GM23338 (cell line): ENCODE data around the gene DAPK3. TPM values are rescaled to one million over a fixed set of nuclear protein-coding genes. Genes with fewer than 3 reads are reported as not detected.
A peak's percentile ranks its signal among the peaks of the same experiment; 100 is the strongest.

Source experiments
- ATAC-seq: fragments of 200-7000 bp; cut with Tn5 transposase; 3 replicates; pipeline ENCODE4 v1.9.1; 2020
- DNase-seq: peaks from one replicate; pipeline ENCODE4 v3.0.0-alpha.2; 2015; ENCODE audit warnings: low spot score
- H2AFZ ChIP-seq: fragments of 200-600 bp; sonication (generic); 2 replicates; pipeline ENCODE4 v1.8.0; 2016; ENCODE audit warnings: antibody characterized with exemption, mild to moderate bottlenecking, moderate library complexity
- H3F3A ChIP-seq: fragments of 200-600 bp; sonication (generic); replicated peaks from 2 replicates; pipeline ENCODE4 v1.8.0; 2017; ENCODE audit warnings: antibody characterized with exemption, mixed run types, low read depth
- H3K27ac ChIP-seq: fragments of 200-600 bp; sonication (generic); 2 replicates; pipeline ENCODE4 v1.6.1; 2016; ENCODE audit warnings: low read depth
- H3K27me3 ChIP-seq: fragments of 200-600 bp; sonication (generic); 2 replicates; pipeline ENCODE4 v1.8.0; 2016; ENCODE audit warnings: mild to moderate bottlenecking, mixed run types, moderate library complexity; ENCODE audit not compliant: insufficient read depth
- H3K36me3 ChIP-seq: fragments of 200-600 bp; sonication (generic); 2 replicates; pipeline ENCODE4 v1.8.0; 2016; ENCODE audit warnings: mild to moderate bottlenecking; ENCODE audit not compliant: insufficient read depth
- H3K4me1 ChIP-seq: fragments of 200-600 bp; sonication (generic); 2 replicates; pipeline ENCODE4 v1.8.0; 2016; ENCODE audit warnings: mild to moderate bottlenecking, moderate library complexity; ENCODE audit not compliant: insufficient read depth
- H3K4me2 ChIP-seq: fragments of 200-600 bp; sonication (generic); 2 replicates; pipeline ENCODE4 v1.7.1; 2017; ENCODE audit warnings: mixed run types
- H3K4me3 ChIP-seq: fragments of 200-600 bp; sonication (generic); 2 replicates; pipeline ENCODE4 v1.6.1; 2016; ENCODE audit warnings: mixed run types
- H3K79me2 ChIP-seq: fragments of 200-600 bp; sonication (generic); replicated peaks from 2 replicates; pipeline ENCODE4 v1.8.0; 2017; ENCODE audit warnings: mild to moderate bottlenecking; ENCODE audit not compliant: insufficient read depth
- H3K9me2 ChIP-seq: fragments of 200-600 bp; sonication (generic); 2 replicates; pipeline ENCODE4 v1.8.0; 2017; ENCODE audit not compliant: insufficient read depth
- H4K20me1 ChIP-seq: fragments of 200-600 bp; sonication (generic); replicated peaks from 2 replicates; pipeline ENCODE4 v1.8.0; 2017; ENCODE audit warnings: mild to moderate bottlenecking; ENCODE audit not compliant: insufficient read depth
- H3K27ac Mint-ChIP-seq: 2 replicates; pipeline ENCODE4 v1.8.0; 2020; ENCODE audit warnings: inconsistent platforms, mild to moderate bottlenecking, moderate library complexity, mixed read lengths
- H3K27me3 Mint-ChIP-seq: 3 replicates; pipeline ENCODE4 v1.8.0; 2022; ENCODE audit warnings: low read depth, mild to moderate bottlenecking, moderate library complexity, mixed read lengths, inconsistent platforms; ENCODE audit not compliant: insufficient read depth, poor library complexity
- H3K36me3 Mint-ChIP-seq: 3 replicates; pipeline ENCODE4 v1.8.0; 2021; ENCODE audit warnings: low read depth, mild to moderate bottlenecking, inconsistent platforms, moderate library complexity, mixed read lengths
- H3K4me1 Mint-ChIP-seq: 3 replicates; pipeline ENCODE4 v1.8.0; 2020; ENCODE audit warnings: mild to moderate bottlenecking, inconsistent platforms, mixed read lengths
- H3K4me3 Mint-ChIP-seq: 3 replicates; pipeline ENCODE4 v1.8.0; 2021; ENCODE audit warnings: moderate library complexity, mild to moderate bottlenecking, inconsistent platforms, mixed read lengths
- H3K9me3 Mint-ChIP-seq: 3 replicates; pipeline ENCODE4 v1.8.0; 2020; ENCODE audit warnings: moderate library complexity, mild to moderate bottlenecking, inconsistent platforms, mixed read lengths
- CREB1 ChIP-seq: fragments of 250-450 bp; sonication (Bioruptor Pico); IDR thresholded peaks from 2 replicates; pipeline ENCODE4 v1.5.0; 2020; ENCODE audit warnings: low read depth, mild to moderate bottlenecking, moderate library complexity
- EZH2 ChIP-seq: fragments of 200-600 bp; sonication (generic); IDR thresholded peaks from one replicate; pipeline ENCODE4 v1.8.0; 2017; ENCODE audit warnings: antibody characterized with exemption, mild to moderate bottlenecking, low read depth; ENCODE audit not compliant: unreplicated experiment
- EZH2phosphoT487 ChIP-seq: fragments of 200-600 bp; sonication (generic); IDR thresholded peaks from one replicate; pipeline ENCODE4 v1.8.1; 2018; ENCODE audit warnings: antibody characterized with exemption; ENCODE audit not compliant: unreplicated experiment
- JUNB ChIP-seq: IDR thresholded peaks from one replicate; pipeline ENCODE4 v1.6.1; 2016; ENCODE audit warnings: antibody characterized with exemption; ENCODE audit not compliant: unreplicated experiment
- NANOG ChIP-seq: IDR thresholded peaks from 2 replicates; pipeline ENCODE4 v1.6.1; 2016; ENCODE audit warnings: antibody characterized with exemption, borderline replicate concordance
- POLR2AphosphoS5 ChIP-seq: IDR thresholded peaks from 2 replicates; pipeline ENCODE4 v1.6.1; 2016; ENCODE audit warnings: antibody characterized with exemption, low read depth
- STAT1 ChIP-seq: IDR thresholded peaks from one replicate; pipeline ENCODE4 v1.6.1; 2016; ENCODE audit warnings: antibody characterized with exemption; ENCODE audit not compliant: unreplicated experiment
- ZNF114 ChIP-seq: fragments of 250-450 bp; sonication (Bioruptor Pico); IDR thresholded peaks from 2 replicates; pipeline ENCODE4 v1.5.0; 2020; ENCODE audit warnings: mild to moderate bottlenecking, moderate library complexity
- ZNF331 ChIP-seq: fragments of 250-450 bp; sonication (Bioruptor Pico); IDR thresholded peaks from 2 replicates; pipeline ENCODE4 v1.5.0; 2020; ENCODE audit warnings: low read depth, mild to moderate bottlenecking, moderate library complexity
- polyA plus RNA-seq: library from polyadenylated mRNA; unstranded; fragments of >200 nt; fragmentation: Nextera tagmentation; extraction: Ambion mirVana; gene quantifications from 2 replicates; pipeline ENCODE4 v1.2.1, GENCODE V29; 2016
- total RNA-seq: library from RNA; depleted of rRNA; stranded (reverse); fragments of >200 nt; shearing (Covaris generic); gene quantifications from 2 replicates; pipeline ENCODE4 v1.2.3, GENCODE V29; 2014
- TF ChIP-seq, protein P1 (sequence below): IDR thresholded peaks from one replicate; pipeline ENCODE4 v1.6.1; 2018; ENCODE audit warnings: antibody characterized with exemption; ENCODE audit not compliant: unreplicated experiment
- TF ChIP-seq, protein P2 (sequence below): IDR thresholded peaks from 2 replicates; pipeline ENCODE4 v1.6.1; 2016; ENCODE audit warnings: antibody characterized with exemption
- TF ChIP-seq, protein P3 (sequence below): fragments of 250-450 bp; sonication (Bioruptor Pico); IDR thresholded peaks from 2 replicates; pipeline ENCODE4 v1.5.0; 2020; ENCODE audit warnings: mild to moderate bottlenecking, moderate library complexity
- TF ChIP-seq, protein P4 (sequence below), 2 experiments: fragments of 200-600 bp in 1 of 2; sonication (generic) in 1 of 2; conservative IDR thresholded peaks; 2 replicates each; pipeline versions ENCODE4 v1.5.1 to v1.6.1; 2016 to 2017; ENCODE audit warnings: antibody characterized with exemption in 2 of 2, low read depth in 2 of 2, mild to moderate bottlenecking in 2 of 2, moderate library complexity in 1 of 2

Gene DAPK3
- total and polyA plus RNA-seq, 2 experiments from 2014 or later: 32.1 to 95.6 TPM

DNA sequence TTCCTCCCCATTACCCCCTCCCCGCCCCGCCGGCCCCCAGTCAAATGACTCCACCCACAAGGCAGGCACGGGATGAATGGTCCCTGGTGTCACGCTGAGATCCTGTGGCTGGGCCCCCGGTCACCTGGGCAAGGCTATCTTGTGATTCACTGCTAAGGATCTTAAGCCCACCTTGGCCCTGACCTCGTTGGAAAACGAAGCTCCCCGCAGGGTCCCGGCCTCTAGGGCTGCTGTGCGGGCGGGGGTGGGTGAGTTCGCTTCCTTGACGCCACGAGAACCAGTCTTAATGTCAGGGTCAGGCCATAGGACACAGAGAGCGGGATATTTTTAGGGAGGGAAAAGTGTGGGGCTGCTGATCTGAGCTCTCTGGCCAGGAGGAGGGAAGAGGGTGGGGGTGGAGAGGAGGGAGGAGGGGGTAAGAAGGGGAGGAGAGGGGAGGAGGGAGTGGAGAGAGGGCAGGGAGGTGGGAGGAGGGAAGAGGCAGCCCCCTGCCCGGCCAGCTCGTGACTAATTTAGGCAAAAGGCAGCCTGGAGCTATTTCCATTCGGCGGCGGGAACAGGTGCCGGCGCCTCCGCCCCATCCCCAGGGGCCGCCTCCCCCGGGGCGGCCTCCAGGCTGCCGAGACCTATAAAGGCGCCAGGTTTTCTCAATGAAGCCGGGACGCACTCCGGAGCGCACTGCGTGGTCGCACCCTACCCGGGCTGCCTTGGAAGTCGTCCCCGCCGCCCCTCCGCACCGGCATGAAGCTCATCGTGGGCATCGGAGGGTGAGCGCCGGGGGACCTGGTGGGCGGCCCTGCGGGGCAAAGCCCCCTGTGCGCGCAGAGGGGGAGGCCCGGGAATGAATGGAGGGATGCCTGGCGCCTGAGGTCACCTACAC, 37.7 kb downstream of the DAPK3 start, which contains the start of gene NMRK2:
NMRK2 (plus strand) TSS at position 139 of the 880 bp plus-strand sequence; CDS start at position 742, 603 bp downstream.
- peak within 1 kb of the TSS; percentile 88 for H3K4me2 ChIP-seq
- TF ChIP-seq, protein P1, sequence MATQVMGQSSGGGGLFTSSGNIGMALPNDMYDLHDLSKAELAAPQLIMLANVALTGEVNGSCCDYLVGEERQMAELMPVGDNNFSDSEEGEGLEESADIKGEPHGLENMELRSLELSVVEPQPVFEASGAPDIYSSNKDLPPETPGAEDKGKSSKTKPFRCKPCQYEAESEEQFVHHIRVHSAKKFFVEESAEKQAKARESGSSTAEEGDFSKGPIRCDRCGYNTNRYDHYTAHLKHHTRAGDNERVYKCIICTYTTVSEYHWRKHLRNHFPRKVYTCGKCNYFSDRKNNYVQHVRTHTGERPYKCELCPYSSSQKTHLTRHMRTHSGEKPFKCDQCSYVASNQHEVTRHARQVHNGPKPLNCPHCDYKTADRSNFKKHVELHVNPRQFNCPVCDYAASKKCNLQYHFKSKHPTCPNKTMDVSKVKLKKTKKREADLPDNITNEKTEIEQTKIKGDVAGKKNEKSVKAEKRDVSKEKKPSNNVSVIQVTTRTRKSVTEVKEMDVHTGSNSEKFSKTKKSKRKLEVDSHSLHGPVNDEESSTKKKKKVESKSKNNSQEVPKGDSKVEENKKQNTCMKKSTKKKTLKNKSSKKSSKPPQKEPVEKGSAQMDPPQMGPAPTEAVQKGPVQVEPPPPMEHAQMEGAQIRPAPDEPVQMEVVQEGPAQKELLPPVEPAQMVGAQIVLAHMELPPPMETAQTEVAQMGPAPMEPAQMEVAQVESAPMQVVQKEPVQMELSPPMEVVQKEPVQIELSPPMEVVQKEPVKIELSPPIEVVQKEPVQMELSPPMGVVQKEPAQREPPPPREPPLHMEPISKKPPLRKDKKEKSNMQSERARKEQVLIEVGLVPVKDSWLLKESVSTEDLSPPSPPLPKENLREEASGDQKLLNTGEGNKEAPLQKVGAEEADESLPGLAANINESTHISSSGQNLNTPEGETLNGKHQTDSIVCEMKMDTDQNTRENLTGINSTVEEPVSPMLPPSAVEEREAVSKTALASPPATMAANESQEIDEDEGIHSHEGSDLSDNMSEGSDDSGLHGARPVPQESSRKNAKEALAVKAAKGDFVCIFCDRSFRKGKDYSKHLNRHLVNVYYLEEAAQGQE: no peak
- TF ChIP-seq EZH2phosphoT487 (no peak), POLR2AphosphoS5 (no peak; the same call in none of the 2 replicates), EZH2 (no peak), STAT1 (no peak), ZNF114 (CRISPR knock-in tag) (no peak), ZNF331 (no peak), CREB1 (no peak), NANOG (no peak), JUNB (no peak)
- TF ChIP-seq, protein P2, sequence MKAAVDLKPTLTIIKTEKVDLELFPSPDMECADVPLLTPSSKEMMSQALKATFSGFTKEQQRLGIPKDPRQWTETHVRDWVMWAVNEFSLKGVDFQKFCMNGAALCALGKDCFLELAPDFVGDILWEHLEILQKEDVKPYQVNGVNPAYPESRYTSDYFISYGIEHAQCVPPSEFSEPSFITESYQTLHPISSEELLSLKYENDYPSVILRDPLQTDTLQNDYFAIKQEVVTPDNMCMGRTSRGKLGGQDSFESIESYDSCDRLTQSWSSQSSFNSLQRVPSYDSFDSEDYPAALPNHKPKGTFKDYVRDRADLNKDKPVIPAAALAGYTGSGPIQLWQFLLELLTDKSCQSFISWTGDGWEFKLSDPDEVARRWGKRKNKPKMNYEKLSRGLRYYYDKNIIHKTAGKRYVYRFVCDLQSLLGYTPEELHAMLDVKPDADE: no peak
- TF ChIP-seq, protein P3, sequence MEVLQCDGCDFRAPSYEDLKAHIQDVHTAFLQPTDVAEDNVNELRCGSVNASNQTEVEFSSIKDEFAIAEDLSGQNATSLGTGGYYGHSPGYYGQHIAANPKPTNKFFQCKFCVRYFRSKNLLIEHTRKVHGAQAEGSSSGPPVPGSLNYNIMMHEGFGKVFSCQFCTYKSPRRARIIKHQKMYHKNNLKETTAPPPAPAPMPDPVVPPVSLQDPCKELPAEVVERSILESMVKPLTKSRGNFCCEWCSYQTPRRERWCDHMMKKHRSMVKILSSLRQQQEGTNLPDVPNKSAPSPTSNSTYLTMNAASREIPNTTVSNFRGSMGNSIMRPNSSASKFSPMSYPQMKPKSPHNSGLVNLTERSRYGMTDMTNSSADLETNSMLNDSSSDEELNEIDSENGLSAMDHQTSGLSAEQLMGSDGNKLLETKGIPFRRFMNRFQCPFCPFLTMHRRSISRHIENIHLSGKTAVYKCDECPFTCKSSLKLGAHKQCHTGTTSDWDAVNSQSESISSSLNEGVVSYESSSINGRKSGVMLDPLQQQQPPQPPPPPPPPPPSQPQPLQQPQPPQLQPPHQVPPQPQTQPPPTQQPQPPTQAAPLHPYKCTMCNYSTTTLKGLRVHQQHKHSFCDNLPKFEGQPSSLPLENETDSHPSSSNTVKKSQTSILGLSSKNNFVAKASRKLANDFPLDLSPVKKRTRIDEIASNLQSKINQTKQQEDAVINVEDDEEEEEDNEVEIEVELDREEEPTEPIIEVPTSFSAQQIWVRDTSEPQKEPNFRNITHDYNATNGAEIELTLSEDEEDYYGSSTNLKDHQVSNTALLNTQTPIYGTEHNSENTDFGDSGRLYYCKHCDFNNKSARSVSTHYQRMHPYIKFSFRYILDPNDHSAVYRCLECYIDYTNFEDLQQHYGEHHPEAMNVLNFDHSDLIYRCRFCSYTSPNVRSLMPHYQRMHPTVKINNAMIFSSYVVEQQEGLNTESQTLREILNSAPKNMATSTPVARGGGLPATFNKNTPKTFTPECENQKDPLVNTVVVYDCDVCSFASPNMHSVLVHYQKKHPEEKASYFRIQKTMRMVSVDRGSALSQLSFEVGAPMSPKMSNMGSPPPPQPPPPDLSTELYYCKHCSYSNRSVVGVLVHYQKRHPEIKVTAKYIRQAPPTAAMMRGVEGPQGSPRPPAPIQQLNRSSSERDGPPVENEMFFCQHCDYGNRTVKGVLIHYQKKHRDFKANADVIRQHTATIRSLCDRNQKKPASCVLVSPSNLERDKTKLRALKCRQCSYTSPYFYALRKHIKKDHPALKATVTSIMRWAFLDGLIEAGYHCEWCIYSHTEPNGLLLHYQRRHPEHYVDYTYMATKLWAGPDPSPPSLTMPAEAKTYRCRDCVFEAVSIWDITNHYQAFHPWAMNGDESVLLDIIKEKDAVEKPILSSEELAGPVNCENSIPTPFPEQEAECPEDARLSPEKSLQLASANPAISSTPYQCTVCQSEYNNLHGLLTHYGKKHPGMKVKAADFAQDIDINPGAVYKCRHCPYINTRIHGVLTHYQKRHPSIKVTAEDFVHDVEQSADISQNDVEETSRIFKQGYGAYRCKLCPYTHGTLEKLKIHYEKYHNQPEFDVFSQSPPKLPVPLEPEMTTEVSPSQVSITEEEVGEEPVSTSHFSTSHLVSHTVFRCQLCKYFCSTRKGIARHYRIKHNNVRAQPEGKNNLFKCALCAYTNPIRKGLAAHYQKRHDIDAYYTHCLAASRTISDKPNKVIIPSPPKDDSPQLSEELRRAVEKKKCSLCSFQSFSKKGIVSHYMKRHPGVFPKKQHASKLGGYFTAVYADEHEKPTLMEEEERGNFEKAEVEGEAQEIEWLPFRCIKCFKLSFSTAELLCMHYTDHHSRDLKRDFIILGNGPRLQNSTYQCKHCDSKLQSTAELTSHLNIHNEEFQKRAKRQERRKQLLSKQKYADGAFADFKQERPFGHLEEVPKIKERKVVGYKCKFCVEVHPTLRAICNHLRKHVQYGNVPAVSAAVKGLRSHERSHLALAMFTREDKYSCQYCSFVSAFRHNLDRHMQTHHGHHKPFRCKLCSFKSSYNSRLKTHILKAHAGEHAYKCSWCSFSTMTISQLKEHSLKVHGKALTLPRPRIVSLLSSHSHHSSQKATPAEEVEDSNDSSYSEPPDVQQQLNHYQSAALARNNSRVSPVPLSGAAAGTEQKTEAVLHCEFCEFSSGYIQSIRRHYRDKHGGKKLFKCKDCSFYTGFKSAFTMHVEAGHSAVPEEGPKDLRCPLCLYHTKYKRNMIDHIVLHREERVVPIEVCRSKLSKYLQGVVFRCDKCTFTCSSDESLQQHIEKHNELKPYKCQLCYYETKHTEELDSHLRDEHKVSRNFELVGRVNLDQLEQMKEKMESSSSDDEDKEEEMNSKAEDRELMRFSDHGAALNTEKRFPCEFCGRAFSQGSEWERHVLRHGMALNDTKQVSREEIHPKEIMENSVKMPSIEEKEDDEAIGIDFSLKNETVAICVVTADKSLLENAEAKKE (CRISPR knock-in tag): no peak
- TF ChIP-seq, protein P4, sequence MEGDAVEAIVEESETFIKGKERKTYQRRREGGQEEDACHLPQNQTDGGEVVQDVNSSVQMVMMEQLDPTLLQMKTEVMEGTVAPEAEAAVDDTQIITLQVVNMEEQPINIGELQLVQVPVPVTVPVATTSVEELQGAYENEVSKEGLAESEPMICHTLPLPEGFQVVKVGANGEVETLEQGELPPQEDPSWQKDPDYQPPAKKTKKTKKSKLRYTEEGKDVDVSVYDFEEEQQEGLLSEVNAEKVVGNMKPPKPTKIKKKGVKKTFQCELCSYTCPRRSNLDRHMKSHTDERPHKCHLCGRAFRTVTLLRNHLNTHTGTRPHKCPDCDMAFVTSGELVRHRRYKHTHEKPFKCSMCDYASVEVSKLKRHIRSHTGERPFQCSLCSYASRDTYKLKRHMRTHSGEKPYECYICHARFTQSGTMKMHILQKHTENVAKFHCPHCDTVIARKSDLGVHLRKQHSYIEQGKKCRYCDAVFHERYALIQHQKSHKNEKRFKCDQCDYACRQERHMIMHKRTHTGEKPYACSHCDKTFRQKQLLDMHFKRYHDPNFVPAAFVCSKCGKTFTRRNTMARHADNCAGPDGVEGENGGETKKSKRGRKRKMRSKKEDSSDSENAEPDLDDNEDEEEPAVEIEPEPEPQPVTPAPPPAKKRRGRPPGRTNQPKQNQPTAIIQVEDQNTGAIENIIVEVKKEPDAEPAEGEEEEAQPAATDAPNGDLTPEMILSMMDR (conservative IDR thresholded peaks at IDR 0.05; ENCODE audit: low read depth in 2 of 2): no peak
- DNase-seq (peak; percentile 92), ATAC-seq (peak; percentile 80)
- Mint-ChIP-seq H3K27ac (peak within 1 kb of the TSS; percentile 92), H3K36me3 (no peaks in the 10 kb centered on the region), H3K4me1 (no peaks in the 10 kb centered on the region), H3K9me3 (no peaks in the 10 kb centered on the region; the same call in 2 of the 3 replicates), H3K27me3 (peaks cover 9% of the 10 kb centered on the region), H3K4me3 (peak within 1 kb of the TSS; percentile 84)
- peak within 1 kb of the TSS; percentile 89; the same call in 1 of the 2 replicates for H2AFZ ChIP-seq
- no peaks in the 10 kb centered on the region for H3K9me2 ChIP-seq
- H3K4me1 ChIP-seq: no peaks in the 10 kb centered on the region; the same call in 1 of the 2 replicates
- no peaks in the 10 kb centered on the region for H4K20me1 ChIP-seq
- H3F3A ChIP-seq: no peaks in the 10 kb centered on the region
- H3K79me2 ChIP-seq: peaks cover 12% of the 10 kb centered on the region
- peak within 1 kb of the TSS; percentile 94 for H3K27ac ChIP-seq
- H3K4me3 ChIP-seq: peak within 1 kb of the TSS; percentile 86
- H3K36me3 ChIP-seq: no peaks in the 10 kb centered on the region
- no peaks in the 10 kb centered on the region for H3K27me3 ChIP-seq
